OCI-LY7 (cell line): ENCODE results near the gene SLC6A12.

ENCODE experiments used
- EZH2phosphoT487 ChIP-seq: fragments of 200-600 bp; sonication (generic); IDR thresholded peaks from 2 replicates; pipeline ENCODE4 v1.6.1; 2018; ENCODE audit warnings: low read depth, borderline replicate concordance, mild to moderate bottlenecking, mixed run types, antibody characterized with exemption, low read length, moderate library complexity, mixed read lengths
- TF ChIP-seq, protein P1 (sequence below): fragments of 200-600 bp; sonication (generic); conservative IDR thresholded peaks from 2 replicates; pipeline ENCODE4 v1.5.1; 2014; ENCODE audit warnings: mild to moderate bottlenecking, antibody characterized with exemption, low read length, moderate library complexity, mixed read lengths

DNA sequence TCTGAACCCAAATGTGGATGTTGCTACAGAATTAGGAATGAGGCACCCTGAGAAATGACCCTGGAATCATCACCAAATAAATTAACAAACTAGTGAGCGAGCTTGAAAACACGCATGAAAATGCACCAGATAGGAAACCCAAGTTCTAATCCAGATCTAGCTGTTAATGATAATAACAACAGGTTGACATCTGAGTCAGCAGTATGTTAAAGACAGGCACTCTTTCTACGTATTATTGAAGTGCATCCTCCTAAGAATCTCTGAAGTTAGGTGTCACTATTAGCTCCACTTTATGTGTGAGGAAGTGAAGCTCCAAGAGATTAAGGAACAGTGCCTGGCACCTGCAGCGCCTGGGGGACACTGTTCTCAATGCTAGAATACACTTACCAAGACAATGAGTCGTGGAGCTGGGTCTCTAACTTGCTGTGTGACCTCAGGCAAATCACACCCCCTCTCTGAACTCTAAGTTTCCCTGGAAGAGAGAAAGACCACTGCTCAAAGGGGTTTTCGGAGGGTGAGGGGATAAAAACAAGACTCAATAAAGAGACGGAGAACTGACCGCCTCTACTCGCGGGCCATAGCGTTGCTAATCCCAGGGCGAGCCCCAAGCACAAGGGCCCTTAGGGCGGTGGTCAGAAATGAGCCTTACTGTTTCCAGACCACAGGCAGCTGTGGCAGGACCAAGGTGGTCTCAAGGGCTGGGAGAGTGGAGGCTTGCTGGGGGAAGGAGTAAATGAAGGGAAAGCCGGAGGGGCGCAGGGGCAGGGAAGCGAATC lies 2.1 kb downstream of the SLC6A12 start:
- TF ChIP-seq, protein P1, sequence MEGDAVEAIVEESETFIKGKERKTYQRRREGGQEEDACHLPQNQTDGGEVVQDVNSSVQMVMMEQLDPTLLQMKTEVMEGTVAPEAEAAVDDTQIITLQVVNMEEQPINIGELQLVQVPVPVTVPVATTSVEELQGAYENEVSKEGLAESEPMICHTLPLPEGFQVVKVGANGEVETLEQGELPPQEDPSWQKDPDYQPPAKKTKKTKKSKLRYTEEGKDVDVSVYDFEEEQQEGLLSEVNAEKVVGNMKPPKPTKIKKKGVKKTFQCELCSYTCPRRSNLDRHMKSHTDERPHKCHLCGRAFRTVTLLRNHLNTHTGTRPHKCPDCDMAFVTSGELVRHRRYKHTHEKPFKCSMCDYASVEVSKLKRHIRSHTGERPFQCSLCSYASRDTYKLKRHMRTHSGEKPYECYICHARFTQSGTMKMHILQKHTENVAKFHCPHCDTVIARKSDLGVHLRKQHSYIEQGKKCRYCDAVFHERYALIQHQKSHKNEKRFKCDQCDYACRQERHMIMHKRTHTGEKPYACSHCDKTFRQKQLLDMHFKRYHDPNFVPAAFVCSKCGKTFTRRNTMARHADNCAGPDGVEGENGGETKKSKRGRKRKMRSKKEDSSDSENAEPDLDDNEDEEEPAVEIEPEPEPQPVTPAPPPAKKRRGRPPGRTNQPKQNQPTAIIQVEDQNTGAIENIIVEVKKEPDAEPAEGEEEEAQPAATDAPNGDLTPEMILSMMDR, result no peak
- TF ChIP-seq EZH2phosphoT487, result no peak
